H1 (cell line): Measurements from ENCODE around the gene PDE4D. TPM values are rescaled to one million over a fixed set of nuclear protein-coding genes. Genes with fewer than 3 reads are reported as not detected.

Source experiments
- CTCF ChIA-PET: fragments of 300-600 bp; sonication (Branson Sonifier 250); formaldehyde crosslinking; loops from one replicate; lab custom pipeline; 2021; ENCODE audit not compliant: partially characterized antibody; lab: Charles Lee
- POLR2A ChIA-PET: fragments of 300-600 bp; sonication (Branson Sonifier 250); formaldehyde crosslinking; loops from one replicate; lab custom pipeline; 2021; ENCODE audit warnings: inconsistent platforms; ENCODE audit not compliant: partially characterized antibody; lab: Charles Lee
- DNase-seq, 2 experiments: peaks; one replicate each; pipeline versions ENCODE4 v3.0.0 to v3.0.0-alpha.2; 2010 to 2022; ENCODE audit warnings: low spot score in 2 of 2, low read depth in 1 of 2, mixed read lengths in 1 of 2
- FAIRE-seq: peaks from 2 replicates; lab custom pipeline; 2011; peaks lifted over from hg19 to GRCh38; lab: Jason Lieb, UNC
- H2AFZ ChIP-seq: 2 replicates; pipeline ENCODE4 v1.8.1; 2012; ENCODE audit warnings: low read length, inconsistent platforms
- H2AK5ac ChIP-seq: 2 replicates; pipeline ENCODE4 v1.6.1; 2013; ENCODE audit warnings: low read depth, low read length
- H2BK120ac ChIP-seq: replicated peaks from 2 replicates; pipeline ENCODE3; 2013; ENCODE audit warnings: low read depth, low read length, inconsistent platforms
- H2BK12ac ChIP-seq: 2 replicates; pipeline ENCODE4 v1.6.1; 2013; ENCODE audit warnings: low read depth, low read length
- H2BK15ac ChIP-seq: 2 replicates; pipeline ENCODE4 v1.6.1; 2013; ENCODE audit warnings: low read length
- H2BK20ac ChIP-seq: 2 replicates; pipeline ENCODE4 v1.6.1; 2013; ENCODE audit warnings: low read length
- H2BK5ac ChIP-seq: 2 replicates; pipeline ENCODE4 v1.6.1; 2013; ENCODE audit warnings: low read depth, low read length
- H3K14ac ChIP-seq: 2 replicates; pipeline ENCODE4 v1.6.1; 2013; ENCODE audit warnings: inconsistent platforms; ENCODE audit not compliant: insufficient read length
- H3K18ac ChIP-seq: 2 replicates; pipeline ENCODE4 v1.6.1; 2013; ENCODE audit warnings: low read length; ENCODE audit errors: extremely low read depth
- H3K23ac ChIP-seq: 2 replicates; pipeline ENCODE4 v1.6.1; 2013; ENCODE audit warnings: inconsistent platforms; ENCODE audit not compliant: insufficient read length
- H3K23me2 ChIP-seq: 2 replicates; pipeline ENCODE4 v1.6.1; 2013; ENCODE audit warnings: low read depth, low read length
- H3K27ac ChIP-seq: 2 replicates; pipeline ENCODE4 v1.6.1; 2011; ENCODE audit warnings: low read depth, low read length, inconsistent platforms
- H3K27me3 ChIP-seq, 4 experiments: replicated peaks in 1 of 4; 1 replicate in 1 of 4; 2 replicates in 3 of 4; pipeline versions ENCODE4 v1.6.1 to v1.8.1; 2011 to 2013; ENCODE audit warnings: low read length in 3 of 4, mild to moderate bottlenecking in 3 of 4, inconsistent platforms in 2 of 4, mixed read lengths in 2 of 4, moderate library complexity in 1 of 4; ENCODE audit not compliant: control insufficient read depth in 3 of 4, insufficient read depth in 3 of 4; ENCODE audit errors: extremely low read depth in 1 of 4
- H3K36me3 ChIP-seq, 4 experiments: 2 replicates each; pipeline versions ENCODE4 v1.6.1 to v1.8.1; 2011 to 2013; ENCODE audit warnings: mild to moderate bottlenecking in 4 of 4, low read length in 3 of 4, moderate library complexity in 2 of 4, control low read depth in 1 of 4, inconsistent platforms in 1 of 4; ENCODE audit not compliant: insufficient read depth in 4 of 4, control insufficient read depth in 2 of 4
- H3K4ac ChIP-seq: replicated peaks from 2 replicates; pipeline ENCODE3; 2013; ENCODE audit warnings: low read length, low read depth, mixed read lengths, inconsistent platforms; ENCODE audit not compliant: insufficient read length
- H3K4me1 ChIP-seq, 4 experiments: replicated peaks in 1 of 4; 1 replicate in 1 of 4; 2 replicates in 3 of 4; pipeline versions ENCODE4 v1.6.1 to v1.8.1; 2011 to 2013; ENCODE audit warnings: low read length in 3 of 4, inconsistent platforms in 2 of 4, mixed read lengths in 1 of 4; ENCODE audit not compliant: insufficient read depth in 4 of 4, control insufficient read depth in 3 of 4
- H3K4me2 ChIP-seq, 2 experiments: 2 replicates each; pipeline versions ENCODE4 v1.6.1 to v1.8.1; 2011 to 2013; ENCODE audit warnings: low read depth in 2 of 2, low read length in 2 of 2, control low read depth in 1 of 2, inconsistent platforms in 1 of 2, mild to moderate bottlenecking in 1 of 2; ENCODE audit not compliant: insufficient read depth in 1 of 2
- H3K4me3 ChIP-seq, 4 experiments: fragments of 200-600, 300-600 bp in 1 of 4; sonication (generic), shearing (Covaris generic), sonication (Bioruptor Twin) in 1 of 4; 2 replicates each; pipeline versions ENCODE4 v1.5.1 to v1.8.1; 2011 to 2016; ENCODE audit warnings: low read length in 4 of 4, low read depth in 3 of 4, control low read depth in 2 of 4, inconsistent platforms in 2 of 4, mild to moderate bottlenecking in 2 of 4, mixed read lengths in 1 of 4, moderate library complexity in 1 of 4; ENCODE audit not compliant: insufficient read depth in 2 of 4; ENCODE audit errors: extremely low read depth in 1 of 4
- H3K56ac ChIP-seq: replicated peaks from 2 replicates; pipeline ENCODE3; 2013; ENCODE audit warnings: low read depth, mild to moderate bottlenecking, mixed read lengths, low read length, inconsistent platforms; ENCODE audit not compliant: insufficient read length
- H3K79me1 ChIP-seq: 2 replicates; pipeline ENCODE4 v1.6.1; 2013; ENCODE audit warnings: low read depth, low read length, control low read depth
- H3K79me2 ChIP-seq, 2 experiments: 2 replicates each; pipeline versions ENCODE4 v1.6.1 to v1.8.1; 2012 to 2013; ENCODE audit warnings: low read length in 2 of 2, mild to moderate bottlenecking in 2 of 2, inconsistent platforms in 1 of 2; ENCODE audit not compliant: insufficient read depth in 2 of 2, control insufficient read depth in 1 of 2
- H3K9ac ChIP-seq, 4 experiments: replicated peaks in 1 of 4; 1 replicate in 1 of 4; 2 replicates in 3 of 4; pipeline versions ENCODE4 v1.6.1 to v1.8.1; 2011 to 2013; ENCODE audit warnings: low read depth in 3 of 4, low read length in 3 of 4, control low read depth in 2 of 4, mild to moderate bottlenecking in 2 of 4, moderate library complexity in 2 of 4, inconsistent platforms in 1 of 4; ENCODE audit errors: extremely low read depth in 1 of 4
- H3K9me3 ChIP-seq, 2 experiments: 2 replicates each; pipeline versions ENCODE4 v1.6.1 to v1.8.1; 2012 to 2013; ENCODE audit warnings: mild to moderate bottlenecking in 2 of 2, moderate library complexity in 2 of 2, control low read depth in 1 of 2, inconsistent platforms in 1 of 2, low read depth in 1 of 2, low read length in 1 of 2, mixed read lengths in 1 of 2; ENCODE audit not compliant: insufficient read depth in 2 of 2
- H4K20me1 ChIP-seq, 2 experiments: replicated peaks in 1 of 2; 2 replicates each; pipeline versions ENCODE3 to v1.8.1; 2011 to 2013; ENCODE audit warnings: inconsistent platforms in 2 of 2, low read length in 2 of 2, mild to moderate bottlenecking in 1 of 2; ENCODE audit not compliant: insufficient read depth in 2 of 2, control insufficient read depth in 1 of 2
- H4K5ac ChIP-seq: 2 replicates; pipeline ENCODE4 v1.6.1; 2013; ENCODE audit warnings: low read length, low read depth, mixed read lengths, inconsistent platforms; ENCODE audit not compliant: insufficient read length
- H4K8ac ChIP-seq: 2 replicates; pipeline ENCODE4 v1.8.0; 2013; ENCODE audit warnings: mild to moderate bottlenecking, moderate library complexity, low read length, inconsistent platforms; ENCODE audit not compliant: insufficient read depth; ENCODE audit errors: extremely low read depth
- H4K91ac ChIP-seq: replicated peaks from 2 replicates; pipeline ENCODE3; 2013; ENCODE audit warnings: low read length, mixed read lengths, inconsistent platforms; ENCODE audit not compliant: insufficient read length
- CTCF ChIP-seq, 3 experiments: IDR thresholded peaks; 1 replicate in 2 of 3; 2 replicates in 1 of 3; pipeline versions ENCODE4 v1.5.1 to v1.6.1; 2011; ENCODE audit warnings: low read length in 3 of 3, mild to moderate bottlenecking in 3 of 3, inconsistent platforms in 2 of 3, low read depth in 1 of 3, moderate library complexity in 1 of 3; ENCODE audit not compliant: insufficient read depth in 1 of 3; ENCODE audit errors: control extremely low read depth in 1 of 3
- GABPA ChIP-seq: IDR thresholded peaks from 2 replicates; pipeline ENCODE4 v1.6.1; 2011; ENCODE audit warnings: mild to moderate bottlenecking, low read length, moderate library complexity, borderline replicate concordance; ENCODE audit not compliant: insufficient read depth
- GTF2F1 ChIP-seq: IDR thresholded peaks from 2 replicates; pipeline ENCODE4 v1.6.1; 2012; ENCODE audit warnings: low read depth, low read length, improper control_type of control experiment, borderline replicate concordance
- JUN ChIP-seq: IDR thresholded peaks from 2 replicates; pipeline ENCODE4 v1.6.1; 2011; ENCODE audit warnings: low read depth, mild to moderate bottlenecking, improper control_type of control experiment, low read length
- KDM1A ChIP-seq: fragments of 200-600, 300-600 bp; sonication (generic); IDR thresholded peaks from 2 replicates; pipeline ENCODE4 v1.7.1; 2016; ENCODE audit warnings: mild to moderate bottlenecking, low read length, borderline replicate concordance
- KDM4A ChIP-seq: IDR thresholded peaks from one replicate; pipeline ENCODE4 v1.7.1; 2012; ENCODE audit warnings: low read depth, mild to moderate bottlenecking, moderate library complexity, low read length, inconsistent platforms; ENCODE audit not compliant: severe bottlenecking
- POLR2AphosphoS5 ChIP-seq: IDR thresholded peaks from 2 replicates; pipeline ENCODE4 v1.6.1; 2011; ENCODE audit warnings: low read depth, low read length
- RFX5 ChIP-seq: IDR thresholded peaks from 2 replicates; pipeline ENCODE4 v1.6.1; 2011; ENCODE audit warnings: low read depth, low read length, improper control_type of control experiment, borderline replicate concordance
- RXRA ChIP-seq: IDR thresholded peaks from 2 replicates; pipeline ENCODE4 v1.6.1; 2011; ENCODE audit warnings: low read depth, mild to moderate bottlenecking, low read length, moderate library complexity; ENCODE audit not compliant: insufficient read depth
- SRF ChIP-seq: IDR thresholded peaks from 2 replicates; pipeline ENCODE4 v1.6.1; 2011; ENCODE audit warnings: mild to moderate bottlenecking, low read depth, low read length, moderate library complexity
- YY1 ChIP-seq: IDR thresholded peaks from 2 replicates; pipeline ENCODE4 v1.6.1; 2011; ENCODE audit warnings: low read depth, mild to moderate bottlenecking, low read length
- WGBS, 2 experiments: shearing (Covaris generic) in 1 of 2; methylation state at CpG; one replicate each; pipeline versions ENCODE4 v1.1.6 to v1.1.7; 2013 to 2015; ENCODE audit warnings: low lambda C conversion rate in 2 of 2, mixed read lengths in 2 of 2, inconsistent platforms in 1 of 2, low coverage in 1 of 2, missing lambda C conversion rate in 1 of 2; ENCODE audit not compliant: insufficient replicate concordance in 2 of 2, insufficient coverage in 1 of 2, insufficient read length in 1 of 2; ENCODE audit errors: extremely low coverage in 1 of 2, missing lambda C conversion rate in 1 of 2; 5-methylcytosine and 5-hydroxymethylcytosine counted together
- polyA plus RNA-seq, 7 experiments: library from polyadenylated mRNA; depleted of rRNA in 3 of 7; stranded (reverse) in 5 of 7; unstranded in 2 of 7; fragments of >200 nt in 5 of 7; fragments of 200-250 nt in 2 of 7; gene quantifications; 1 replicate in 5 of 7; 2 replicates in 1 of 7; 4 replicates in 1 of 7; pipeline versions ENCODE4 v1.2.1 to v1.2.3, GENCODE V29; 2011 to 2013; ENCODE audit warnings: missing spikeins in 2 of 7, mixed read lengths in 2 of 7
- total RNA-seq: library from RNA; stranded (reverse); fragmentation: NEBNext Ultra II Directional; extraction: Animal tissue kit (Norgen Biotek cat#: 25700); gene quantifications from 2 replicates; pipeline ENCODE4 v1.2.1, GENCODE V29; 2021

PDE4D gene
- total and polyA plus RNA-seq, 2 of the 8 experiments (the other 6 are each of a cell fraction or from before 2014, with no cell fraction given) = 2.3 to 3.7 TPM

DNA sequence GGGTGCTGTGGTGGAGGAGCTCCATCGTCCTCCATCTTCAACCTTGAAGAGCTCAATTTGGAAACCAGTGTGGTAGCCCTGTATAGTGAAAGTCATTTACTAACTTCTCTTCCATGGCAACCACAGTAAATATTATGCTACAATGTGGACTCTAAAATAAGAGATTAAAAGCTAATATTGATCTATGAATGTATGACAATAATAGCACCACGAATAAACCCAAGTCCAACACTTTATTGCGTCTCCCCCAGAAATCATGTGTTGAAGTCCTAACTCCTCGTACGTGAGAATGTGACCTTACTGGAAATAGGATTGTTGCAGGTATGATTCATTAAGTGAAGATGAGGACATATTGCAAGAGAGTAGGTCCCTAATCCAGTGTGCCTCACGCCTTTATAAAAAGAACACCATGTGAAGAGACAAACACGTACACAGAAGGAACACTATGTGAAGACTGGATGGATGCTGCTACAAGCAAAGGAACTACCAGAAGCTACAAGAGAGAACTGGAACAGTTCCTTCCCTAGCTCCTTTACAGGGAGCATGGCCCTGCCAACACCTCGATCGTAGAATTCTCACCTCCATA, 276.2 kb downstream of the PDE4D start:
- no peak overlapping the region for H2BK5ac ChIP-seq
- no peak overlapping the region for H2BK20ac ChIP-seq
- H3K27me3 ChIP-seq = peaks cover 0 to 1% (median 0%) of the 10 kb centered on the region in 4 experiments; a peak in 1 of 7 replicates
- no peaks in the 10 kb centered on the region for H3K36me3 ChIP-seq
- H3K4ac ChIP-seq = no peak overlapping the region
- no peak overlapping the region for H2AK5ac ChIP-seq
- H3K23me2 ChIP-seq = no peaks in the 10 kb centered on the region
- no peak overlapping the region for H3K9ac ChIP-seq
- no peak for FAIRE-seq
- POLR2A ChIA-PET = no interaction called here
- no peaks in the 10 kb centered on the region for H3K79me1 ChIP-seq
- no peaks in the 10 kb centered on the region for H3K79me2 ChIP-seq
- H3K14ac ChIP-seq = no peak overlapping the region
- no peak overlapping the region for H2BK120ac ChIP-seq
- no peak overlapping the region for H4K8ac ChIP-seq
- no peak overlapping the region for H4K5ac ChIP-seq
- H3K4me1 ChIP-seq = peaks cover 0 to 7% (median 0%) of the 10 kb centered on the region in 4 experiments; a peak in 1 of 7 replicates
- H2BK15ac ChIP-seq = no peak overlapping the region
- H2AFZ ChIP-seq = no peak overlapping the region
- no peak overlapping the region for H3K18ac ChIP-seq
- DNase-seq = no peak
- H3K27ac ChIP-seq = no peak overlapping the region
- 92% methylated on average over 9 of the region's 9 CpGs; no CpG with 5 or more reads in 1 of the 2 experiments for WGBS, 2 experiments
- no peaks in the 10 kb centered on the region for H3K9me3 ChIP-seq
- no peaks in the 10 kb centered on the region for H4K20me1 ChIP-seq
- no peak overlapping the region for H2BK12ac ChIP-seq
- CTCF ChIA-PET = interaction anchor here (0.5 to 1.2 kb wide), 5 partner anchors 14 to 429 kb away, joined by 3 to 5 read pairs (median 3); no protein-coding TSS in a partner anchor
- H3K56ac ChIP-seq = no peak overlapping the region
- no peak overlapping the region for H3K4me3 ChIP-seq
- no peak overlapping the region for H3K4me2 ChIP-seq
- no peak overlapping the region for H4K91ac ChIP-seq
- H3K23ac ChIP-seq = no peak overlapping the region
- TF ChIP-seq CTCF (IDR thresholded peaks at IDR 0.05; ENCODE audit: control extremely low read depth in 1 of 3, insufficient read depth in 1 of 3, low read depth in 1 of 3, low read length in 3 of 3) = no peak
- TF ChIP-seq RXRA = no peak
- TF ChIP-seq SRF = no peak
- no peak for TF ChIP-seq GTF2F1
- TF ChIP-seq YY1 = no peak
- no peak for TF ChIP-seq RFX5
- no peak for TF ChIP-seq KDM1A
- TF ChIP-seq POLR2AphosphoS5 = no peak
- no peak for TF ChIP-seq GABPA
- no peak for TF ChIP-seq JUN
- TF ChIP-seq KDM4A = no peak
